PFSK-1 (cell line): ENCODE data around the gene DRD3.

ENCODE experiments used
- FOXP2 ChIP-seq: optimal IDR thresholded peaks from 2 replicates; pipeline ENCODE3; 2011; ENCODE audit warnings: borderline replicate concordance, control low read depth, inconsistent platforms; ENCODE audit not compliant: insufficient read depth; ENCODE audit errors: extremely low read length, extremely low read depth
- POLR2AphosphoS5 ChIP-seq: IDR thresholded peaks from 2 replicates; pipeline ENCODE4 v1.6.1; 2012; ENCODE audit warnings: low read depth, mild to moderate bottlenecking, control low read depth, low read length, moderate library complexity
- REST ChIP-seq, 2 experiments: IDR thresholded peaks; 2 replicates each; pipeline versions ENCODE4 v1.6.1 to v1.8.0; 2011 to 2012; ENCODE audit warnings: low read depth in 2 of 2, low read length in 2 of 2, control low read depth in 1 of 2, inconsistent platforms in 1 of 2, mild to moderate bottlenecking in 1 of 2, moderate library complexity in 1 of 2; ENCODE audit not compliant: insufficient read depth in 1 of 2
- SIN3A ChIP-seq: IDR thresholded peaks from 2 replicates; pipeline ENCODE4 v1.6.1; 2012; ENCODE audit warnings: mild to moderate bottlenecking, low read length, moderate library complexity, borderline replicate concordance; ENCODE audit not compliant: insufficient read depth
- TAF1 ChIP-seq: IDR thresholded peaks from 2 replicates; pipeline ENCODE4 v1.6.1; 2012; ENCODE audit warnings: low read length, control low read depth, borderline replicate concordance; ENCODE audit not compliant: insufficient read depth

DRD3 gene

GRCh38 chr3:114104414-114104813 is 74.4 kb downstream of the DRD3 start:
- TF ChIP-seq REST (IDR thresholded peaks at IDR 0.05; ENCODE audit: insufficient read depth in 1 of 2, low read depth in 2 of 2, low read length in 2 of 2), result no peak
- no peak for TF ChIP-seq POLR2AphosphoS5
- TF ChIP-seq TAF1, result no peak
- TF ChIP-seq FOXP2, result no peak
- TF ChIP-seq SIN3A, result no peak

- TF ChIP-seq POLR2AphosphoS5 (no peak), REST (IDR thresholded peaks at IDR 0.05; ENCODE audit: insufficient read depth in 1 of 2, low read depth in 2 of 2, low read length in 2 of 2) (no peak), FOXP2 (no peak), SIN3A (no peak), TAF1 (no peak)
These were observed 75.0 kb downstream of the DRD3 start for GRCh38 chr3:114103858-114104257.

DNA sequence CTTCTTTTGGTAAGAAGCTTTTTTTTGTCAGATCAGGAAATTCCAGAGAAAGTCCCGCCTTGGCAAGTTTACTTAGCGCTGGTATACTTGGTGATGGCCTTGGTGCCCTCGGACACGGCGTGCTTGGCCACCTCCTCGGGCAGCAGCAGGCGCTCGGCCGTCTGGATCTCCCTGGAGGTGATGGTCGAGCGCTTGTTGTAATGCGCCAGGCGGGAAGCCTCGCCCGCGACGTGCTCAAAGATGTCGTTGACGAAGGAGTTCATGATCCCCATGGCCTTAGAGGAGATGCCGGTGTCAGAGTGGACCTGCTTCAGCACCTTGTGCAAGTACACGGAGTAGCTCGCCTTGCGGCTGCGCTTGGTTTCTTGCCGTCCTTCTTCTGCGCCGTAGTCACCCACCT is 75.7 kb downstream of the DRD3 start:
- TF ChIP-seq REST (IDR thresholded peaks at IDR 0.05; ENCODE audit: insufficient read depth in 1 of 2, low read depth in 2 of 2, low read length in 2 of 2) (no peak), FOXP2 (no peak), SIN3A (no peak), TAF1 (no peak), POLR2AphosphoS5 (no peak)

- TF ChIP-seq FOXP2 (no peak), REST (IDR thresholded peaks at IDR 0.05; ENCODE audit: insufficient read depth in 1 of 2, low read depth in 2 of 2, low read length in 2 of 2) (no peak), POLR2AphosphoS5 (no peak), SIN3A (no peak), TAF1 (no peak)
These were observed 77.8 kb downstream of the DRD3 start for GRCh38 chr3:114101101-114101500.

GRCh38 chr3:114095796-114096195 is 83.1 kb downstream of the DRD3 start:
- no peak for TF ChIP-seq REST (IDR thresholded peaks at IDR 0.05; ENCODE audit: insufficient read depth in 1 of 2, low read depth in 2 of 2, low read length in 2 of 2)
- no peak for TF ChIP-seq FOXP2
- no peak for TF ChIP-seq TAF1
- no peak for TF ChIP-seq SIN3A
- TF ChIP-seq POLR2AphosphoS5, result no peak
